Caki2 (cell line): ENCODE data around the gene NUDT8. TPM values are rescaled to one million over a fixed set of nuclear protein-coding genes. Genes with fewer than 3 reads are reported as not detected.

Experiments
- DNase-seq: peaks from one replicate; pipeline ENCODE4 v3.0.0-alpha.2; 2015; ENCODE audit warnings: low read depth
- in situ Hi-C: cut with HindIII; loops from 2 replicates; pipeline ENCODE4 v1.10.0; 2016; ENCODE audit warnings: low sequenced_read_pairs, low pct_unique_long_range_greater_than_20kb, mixed read lengths
- total RNA-seq: library from RNA; depleted of rRNA; stranded (reverse); fragments of >200 nt; shearing (Covaris generic); gene quantifications from 2 replicates; pipeline ENCODE4 v1.2.3, GENCODE V29; 2014; ENCODE audit warnings: low replicate concordance; rRNA removed

The NUDT8 gene
- total RNA-seq, 1 experiment from 2014 or later = 52.9 TPM

GRCh38 chr11:67585911-67586310 is 43.8 kb downstream of the NUDT8 start:
- in situ Hi-C loops = no loop called here
- DNase-seq = no peak

GRCh38 chr11:67584881-67585873 is 44.6 kb downstream of the NUDT8 start:
- no peak for DNase-seq
- in situ Hi-C loops = no loop called here

- in situ Hi-C loops = no loop called here
- no peak for DNase-seq
Measured at GRCh38 chr11:67584205-67584880, 45.4 kb downstream of the NUDT8 start.

- in situ Hi-C loops = no loop called here
- no peak for DNase-seq
Measured at GRCh38 chr11:67583247-67584204, 46.2 kb downstream of the NUDT8 start, which contains the start of gene GSTP1. Gene GSTP1 (plus strand): TSS chr11:67583812. CDS start chr11:67583844, 32 bp downstream.

GRCh38 chr11:67582011-67582410 is 47.7 kb downstream of the NUDT8 start:
- in situ Hi-C loops = no loop called here
- DNase-seq = no peak

GRCh38 chr11:67581469-67581868 is 48.3 kb downstream of the NUDT8 start:
- peak; percentile 62 for DNase-seq
- in situ Hi-C loops = no loop called here

GRCh38 chr11:67577951-67578350 is 51.8 kb downstream of the NUDT8 start:
- in situ Hi-C loops = no loop called here
- DNase-seq = no peak

Other genes starting within 250 kb of the NUDT8 start
- gene RAD9A, start 238.0 kb downstream of the NUDT8 start, total RNA-seq = 24.4 and 26.6 TPM in 2 replicates
- 251 and 260 TPM in 2 replicates for gene PPP1CA, start 228.1 kb downstream of the NUDT8 start, total RNA-seq
- 1.6 TPM in 1 of 2 replicates, not detected in the other for gene TBC1D10C, start 225.9 kb downstream of the NUDT8 start, total RNA-seq
- 0.03 TPM in 1 of 2 replicates, not detected in the other for gene CARNS1, start 214.3 kb downstream of the NUDT8 start, total RNA-seq
- 42.9 and 46.6 TPM in 2 replicates for gene RPS6KB2, start 201.4 kb downstream of the NUDT8 start, total RNA-seq
- gene PTPRCAP, start 192.3 kb downstream of the NUDT8 start, total RNA-seq = not detected in 2 replicates
- 128 and 140 TPM in 2 replicates for gene CORO1B, start 186.5 kb downstream of the NUDT8 start, total RNA-seq
- gene GPR152, start 177.2 kb downstream of the NUDT8 start, total RNA-seq = not detected in 2 replicates
- 1.6 and 10.8 TPM in 2 replicates for gene CABP4, start 174.6 kb downstream of the NUDT8 start, total RNA-seq
- 99.8 and 100 TPM in 2 replicates for gene TMEM134, start 160.7 kb downstream of the NUDT8 start, total RNA-seq
- 91.4 and 117 TPM in 2 replicates for gene AIP, start 146.9 kb downstream of the NUDT8 start, total RNA-seq
- 43.8 and 48.4 TPM in 2 replicates for gene PITPNM1, start 124.6 kb downstream of the NUDT8 start, total RNA-seq
- 43.6 and 56.9 TPM in 2 replicates for gene CDK2AP2, start 121.8 kb downstream of the NUDT8 start, total RNA-seq
- gene CABP2, start 106.5 kb downstream of the NUDT8 start, total RNA-seq = not detected in 2 replicates
- not detected in 2 replicates for gene GSTP1, start 46.1 kb downstream of the NUDT8 start, total RNA-seq
- 237 and 239 TPM in 2 replicates for gene NDUFV1, start 23.0 kb downstream of the NUDT8 start, total RNA-seq
- gene TBX10, start 9.8 kb upstream of the NUDT8 start, total RNA-seq = not detected in 2 replicates
- gene ACY3, start 20.8 kb upstream of the NUDT8 start, total RNA-seq = 6.0 TPM in 1 of 2 replicates, not detected in the other
- not detected in 2 replicates for gene ALDH3B2, start 44.7 kb upstream of the NUDT8 start, total RNA-seq